Smooth muscle cell (in vitro differentiated cells): ENCODE data around the gene PDGFA. TPM values are rescaled to one million over a fixed set of nuclear protein-coding genes. Genes with fewer than 3 reads are reported as not detected.

Experiments used
- DNase-seq: peaks from one replicate; lab custom pipeline; 2025; ENCODE audit not compliant: unreplicated experiment; lab: John Stamatoyannopoulos, UW
- H2AFZ ChIP-seq: fragments of 200-600 bp; sonication (generic); 2 replicates; pipeline ENCODE4 v1.6.0; 2016; ENCODE audit warnings: antibody characterized with exemption, low read depth, mild to moderate bottlenecking
- H3F3A ChIP-seq: fragments of 200-600 bp; sonication (generic); 2 replicates; pipeline ENCODE4 v1.6.0; 2017; ENCODE audit warnings: antibody characterized with exemption, low read depth
- H3K27ac ChIP-seq: fragments of 200-600 bp; sonication (generic); 2 replicates; pipeline ENCODE4 v1.5.1; 2016; ENCODE audit warnings: low read depth, mild to moderate bottlenecking
- H3K27me3 ChIP-seq: fragments of 200-600 bp; sonication (generic); 2 replicates; pipeline ENCODE4 v1.6.1; 2016; ENCODE audit warnings: low read depth, mild to moderate bottlenecking
- H3K36me3 ChIP-seq: fragments of 200-600 bp; sonication (generic); 2 replicates; pipeline ENCODE4 v1.5.1; 2016; ENCODE audit warnings: low read depth
- H3K4me1 ChIP-seq: fragments of 200-600 bp; sonication (generic); 2 replicates; pipeline ENCODE4 v1.5.1; 2016; ENCODE audit warnings: low read depth
- H3K4me2 ChIP-seq: fragments of 200-600 bp; sonication (generic); 2 replicates; pipeline ENCODE4 v1.6.0; 2016; ENCODE audit warnings: mild to moderate bottlenecking
- H3K4me3 ChIP-seq: fragments of 200-600 bp; sonication (generic); 2 replicates; pipeline ENCODE4 v1.5.1; 2016; ENCODE audit warnings: mild to moderate bottlenecking
- H3K79me2 ChIP-seq: fragments of 200-600 bp; sonication (generic); 2 replicates; pipeline ENCODE4 v1.6.0; 2016; ENCODE audit warnings: low read depth, mild to moderate bottlenecking
- H3K9ac ChIP-seq: fragments of 200-600 bp; sonication (generic); 2 replicates; pipeline ENCODE4 v1.6.0; 2016; ENCODE audit warnings: low read depth
- H3K9me3 ChIP-seq: fragments of 200-600 bp; sonication (generic); replicated peaks from 2 replicates; pipeline ENCODE4 v1.5.1; 2016; ENCODE audit warnings: low read depth
- H4K20me1 ChIP-seq: fragments of 200-600 bp; sonication (generic); 2 replicates; pipeline ENCODE4 v1.6.0; 2016; ENCODE audit warnings: low read depth
- CTCF ChIP-seq: fragments of 200-600 bp; sonication (generic); IDR thresholded peaks from 2 replicates; pipeline ENCODE4 v1.5.1; 2017; ENCODE audit warnings: borderline replicate concordance, mild to moderate bottlenecking, antibody characterized with exemption; ENCODE audit not compliant: insufficient read depth, poor library complexity, severe bottlenecking
- WGBS: methylation state at CpG from one replicate; pipeline ENCODE4 v1.1.7; 2016; ENCODE audit warnings: low lambda C conversion rate; 5-methylcytosine and 5-hydroxymethylcytosine counted together
- polyA plus RNA-seq: library from polyadenylated mRNA; unstranded; fragments of >200 nt; fragmentation: Nextera tagmentation; extraction: Ambion mirVana; gene quantifications from 2 replicates; pipeline ENCODE4 v1.2.1, GENCODE V29; 2016
- total RNA-seq: library from RNA; depleted of rRNA; stranded (reverse); fragments of >200 nt; gene quantifications from 2 replicates; pipeline ENCODE4 v1.2.3, GENCODE V29; 2014

The PDGFA gene
- total and polyA plus RNA-seq, 2 experiments from 2014 or later = 32.0 to 68.1 TPM

GRCh38 chr7:459584-460373 lies 59.9 kb downstream of the PDGFA start:
- Histone ChIP-seq H3K9ac (no peak overlapping the region), H3K36me3 (no peaks in the 10 kb centered on the region), H3K27ac (peak overlapping the region; percentile 76), H3K4me1 (peaks cover 14% of the 10 kb centered on the region), H2AFZ (no peak overlapping the region), H3K4me3 (no peak overlapping the region), H3K79me2 (no peaks in the 10 kb centered on the region), H3K4me2 (peak overlapping the region; percentile 70), H3F3A (peaks cover 8% of the 10 kb centered on the region), H3K27me3 (no peaks in the 10 kb centered on the region), H4K20me1 (no peaks in the 10 kb centered on the region), H3K9me3 (no peaks in the 10 kb centered on the region)
- no peak for DNase-seq
- no peak for TF ChIP-seq CTCF
- WGBS = 77% methylated on average over 6 of the region's 6 CpGs

GRCh38 chr7:458511-459245 lies 61.0 kb downstream of the PDGFA start:
- no peak for TF ChIP-seq CTCF
- peaks cover 8% of the 10 kb centered on the region for H3F3A ChIP-seq
- no peaks in the 10 kb centered on the region for H3K27me3 ChIP-seq
- peaks cover 14% of the 10 kb centered on the region for H3K4me1 ChIP-seq
- H3K4me2 ChIP-seq = no peak overlapping the region
- no peak overlapping the region for H3K4me3 ChIP-seq
- no peaks in the 10 kb centered on the region for H3K9me3 ChIP-seq
- no peak overlapping the region for H3K27ac ChIP-seq
- no peak overlapping the region for H3K9ac ChIP-seq
- no peaks in the 10 kb centered on the region for H3K36me3 ChIP-seq
- H3K79me2 ChIP-seq = no peaks in the 10 kb centered on the region
- WGBS = 94% methylated on average over 9 of the region's 9 CpGs
- H4K20me1 ChIP-seq = no peaks in the 10 kb centered on the region
- H2AFZ ChIP-seq = no peak overlapping the region
- DNase-seq = no peak

GRCh38 chr7:457814-458510 lies 61.7 kb downstream of the PDGFA start:
- no peak for DNase-seq
- Histone ChIP-seq H3K27ac (no peak overlapping the region), H3K36me3 (no peaks in the 10 kb centered on the region), H3K27me3 (no peaks in the 10 kb centered on the region), H4K20me1 (no peaks in the 10 kb centered on the region), H3K9ac (no peak overlapping the region), H3K9me3 (no peaks in the 10 kb centered on the region), H3F3A (peaks cover 8% of the 10 kb centered on the region), H2AFZ (no peak overlapping the region), H3K4me3 (no peak overlapping the region), H3K4me1 (peaks cover 16% of the 10 kb centered on the region), H3K4me2 (no peak overlapping the region), H3K79me2 (no peaks in the 10 kb centered on the region)
- no peak for TF ChIP-seq CTCF
- WGBS = 93% methylated on average over 26 of the region's 30 CpGs
